ENCODE results near the gene KRT36. TPM values are rescaled to one million over a fixed set of nuclear protein-coding genes. Genes with fewer than 3 reads are reported as not detected.

The KRT36 gene
- total RNA-seq, 1 donor from 2014 or later = not detected

DNA sequence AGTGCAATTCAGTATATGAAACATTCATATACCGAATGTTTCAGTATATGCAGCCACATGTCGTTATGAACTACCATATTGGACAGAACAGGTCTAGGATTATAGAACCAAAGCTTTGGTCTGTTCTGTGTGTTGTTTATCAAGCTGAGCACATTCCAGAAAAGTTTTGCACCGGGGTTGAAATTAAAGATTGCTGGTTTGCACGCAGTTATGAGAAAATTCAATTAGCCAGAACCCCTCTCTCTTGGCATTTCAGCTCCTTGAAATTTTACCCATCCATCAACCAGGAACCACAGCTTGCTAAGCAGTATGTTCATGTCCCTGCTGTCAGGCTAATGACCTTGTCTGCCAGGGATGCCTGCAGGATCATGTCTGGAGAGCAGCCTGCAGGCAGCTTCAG, 32.0 kb downstream of the KRT36 start:
- Histone ChIP-seq H3K27me3 (no peaks in the 10 kb centered on the region), H3K4me1 (peaks cover 36% of the 10 kb centered on the region), H3K9me3 (no peaks in the 10 kb centered on the region), H3K4me3 (no peak overlapping the region), H3K27ac (no peak overlapping the region), H3K36me3 (no peaks in the 10 kb centered on the region)
- intact Hi-C loops (cut with DNase I) = no loop called here
- TF ChIP-seq, protein P1, sequence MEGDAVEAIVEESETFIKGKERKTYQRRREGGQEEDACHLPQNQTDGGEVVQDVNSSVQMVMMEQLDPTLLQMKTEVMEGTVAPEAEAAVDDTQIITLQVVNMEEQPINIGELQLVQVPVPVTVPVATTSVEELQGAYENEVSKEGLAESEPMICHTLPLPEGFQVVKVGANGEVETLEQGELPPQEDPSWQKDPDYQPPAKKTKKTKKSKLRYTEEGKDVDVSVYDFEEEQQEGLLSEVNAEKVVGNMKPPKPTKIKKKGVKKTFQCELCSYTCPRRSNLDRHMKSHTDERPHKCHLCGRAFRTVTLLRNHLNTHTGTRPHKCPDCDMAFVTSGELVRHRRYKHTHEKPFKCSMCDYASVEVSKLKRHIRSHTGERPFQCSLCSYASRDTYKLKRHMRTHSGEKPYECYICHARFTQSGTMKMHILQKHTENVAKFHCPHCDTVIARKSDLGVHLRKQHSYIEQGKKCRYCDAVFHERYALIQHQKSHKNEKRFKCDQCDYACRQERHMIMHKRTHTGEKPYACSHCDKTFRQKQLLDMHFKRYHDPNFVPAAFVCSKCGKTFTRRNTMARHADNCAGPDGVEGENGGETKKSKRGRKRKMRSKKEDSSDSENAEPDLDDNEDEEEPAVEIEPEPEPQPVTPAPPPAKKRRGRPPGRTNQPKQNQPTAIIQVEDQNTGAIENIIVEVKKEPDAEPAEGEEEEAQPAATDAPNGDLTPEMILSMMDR (IDR thresholded peaks at IDR 0.05) = no peak
- peak in 1 of 2 donors; percentile 41 for TF ChIP-seq POLR2AphosphoS5 (IDR thresholded peaks at IDR 0.05; ENCODE audit: insufficient read depth in 1 of 2, low read depth in 1 of 2)
- no peak for DNase-seq (ENCODE audit: extremely low spot score in 2 of 2)

DNA sequence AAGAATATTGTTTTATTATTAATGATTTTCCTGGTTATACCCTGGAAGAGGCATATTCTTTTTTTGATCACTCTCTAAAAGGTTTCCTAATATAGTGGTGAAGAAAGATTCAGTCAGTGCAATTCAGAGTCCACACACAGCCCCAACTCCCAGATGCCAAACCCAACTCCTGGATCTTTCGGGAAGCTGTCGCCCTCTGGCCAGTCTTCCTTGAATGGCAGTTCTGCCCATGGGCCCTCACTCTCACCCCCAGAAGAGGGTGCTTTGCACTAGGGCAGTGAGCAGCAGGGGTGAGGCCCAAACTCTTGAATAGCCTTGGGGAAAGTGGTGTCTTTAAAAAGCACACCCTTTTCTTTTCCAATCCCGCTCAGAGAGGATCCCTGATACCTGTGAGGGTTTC, 33.5 kb downstream of the KRT36 start:
- H3K36me3 ChIP-seq = no peaks in the 10 kb centered on the region
- DNase-seq (ENCODE audit: extremely low spot score in 2 of 2) = no peak
- no peak overlapping the region for H3K27ac ChIP-seq
- no peaks in the 10 kb centered on the region for H3K9me3 ChIP-seq
- no peaks in the 10 kb centered on the region for H3K27me3 ChIP-seq
- TF ChIP-seq POLR2A (IDR thresholded peaks at IDR 0.05) = no peak
- no peak for TF ChIP-seq POLR2AphosphoS5 (IDR thresholded peaks at IDR 0.05; ENCODE audit: insufficient read depth in 1 of 2, low read depth in 1 of 2)
- TF ChIP-seq, protein P1 (IDR thresholded peaks at IDR 0.05) = no peak
- H3K4me3 ChIP-seq = no peak overlapping the region
- peaks cover 36% of the 10 kb centered on the region for H3K4me1 ChIP-seq
- intact Hi-C loops (cut with DNase I) = no loop called here

DNA sequence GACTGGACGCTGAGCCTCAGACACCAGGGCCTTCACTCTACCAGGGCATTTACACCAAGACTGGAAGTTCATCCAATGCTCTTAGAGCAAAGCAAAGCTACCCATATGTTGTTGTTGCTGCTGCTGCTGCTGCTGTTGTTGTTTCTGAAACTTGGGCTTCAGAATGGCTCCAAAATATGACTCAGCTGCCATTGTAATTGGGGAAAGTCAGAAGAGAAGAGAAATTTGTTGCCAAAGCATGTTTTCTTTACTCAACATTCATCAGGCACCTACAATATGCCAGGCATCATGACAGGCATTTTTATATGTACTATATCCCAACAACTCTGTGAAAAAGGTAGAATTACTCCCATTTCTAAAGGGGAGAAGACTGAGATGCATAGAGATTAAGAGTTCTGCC, 34.5 kb downstream of the KRT36 start:
- TF ChIP-seq, protein P1 (IDR thresholded peaks at IDR 0.05) = no peak
- TF ChIP-seq POLR2A (IDR thresholded peaks at IDR 0.05) (no peak), POLR2AphosphoS5 (IDR thresholded peaks at IDR 0.05; ENCODE audit: insufficient read depth in 1 of 2, low read depth in 1 of 2) (no peak)
- Histone ChIP-seq H3K27me3 (no peaks in the 10 kb centered on the region), H3K9me3 (no peaks in the 10 kb centered on the region), H3K4me3 (no peak overlapping the region), H3K4me1 (peaks cover 36% of the 10 kb centered on the region), H3K36me3 (no peaks in the 10 kb centered on the region), H3K27ac (no peak overlapping the region)
- DNase-seq (ENCODE audit: extremely low spot score in 2 of 2) = no peak
- intact Hi-C loops (cut with DNase I) = no loop called here

DNA sequence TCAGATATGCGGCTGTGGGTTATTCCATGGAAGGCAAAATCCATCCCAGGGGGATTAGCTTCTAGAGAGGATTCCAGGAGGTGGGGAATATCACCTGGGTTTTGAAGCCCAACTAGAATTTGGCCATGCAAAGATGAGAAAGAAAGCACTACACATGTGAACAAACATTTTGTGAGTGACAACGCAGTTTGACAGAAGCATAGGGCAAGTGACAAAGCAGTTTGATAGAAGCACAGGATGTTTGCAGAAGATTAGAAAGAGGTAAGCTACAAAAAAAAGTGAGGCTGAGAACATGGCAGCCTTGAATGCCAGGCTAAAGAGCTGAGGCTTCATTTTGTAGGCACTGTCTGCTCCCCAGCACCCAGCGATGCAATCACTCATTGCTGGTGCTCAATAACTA, 36.6 kb downstream of the KRT36 start:
- no peak overlapping the region for H3K27ac ChIP-seq
- H3K36me3 ChIP-seq = no peaks in the 10 kb centered on the region
- H3K4me3 ChIP-seq = no peak overlapping the region
- peaks cover 43% of the 10 kb centered on the region for H3K4me1 ChIP-seq
- TF ChIP-seq POLR2A (IDR thresholded peaks at IDR 0.05) = no peak
- no peak for TF ChIP-seq POLR2AphosphoS5 (IDR thresholded peaks at IDR 0.05; ENCODE audit: insufficient read depth in 1 of 2, low read depth in 1 of 2)
- TF ChIP-seq, protein P1 (IDR thresholded peaks at IDR 0.05) = no peak
- intact Hi-C loops (cut with DNase I) = no loop called here
- no peak for DNase-seq (ENCODE audit: extremely low spot score in 2 of 2)
- no peaks in the 10 kb centered on the region for H3K9me3 ChIP-seq
- H3K27me3 ChIP-seq = no peaks in the 10 kb centered on the region

DNA sequence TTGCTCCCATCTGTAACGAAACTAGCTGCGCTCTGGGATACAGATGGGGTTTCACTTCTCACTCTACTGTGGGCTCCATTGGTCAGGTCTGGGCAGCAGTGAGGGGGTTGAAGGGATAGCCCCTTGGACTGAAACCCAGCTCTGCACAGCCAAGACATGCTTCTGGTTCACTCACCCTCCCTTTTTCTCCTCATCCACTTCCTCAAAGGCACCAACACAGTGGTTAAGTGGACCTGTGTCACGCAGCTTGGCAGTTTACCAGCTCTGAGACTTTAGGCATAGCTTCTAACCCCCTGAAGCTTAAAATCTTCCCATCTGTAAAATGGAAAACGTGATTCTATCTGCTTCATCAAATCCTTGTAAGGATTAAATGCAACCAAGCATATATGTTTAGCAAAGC, 37.4 kb downstream of the KRT36 start:
- TF ChIP-seq POLR2A (IDR thresholded peaks at IDR 0.05) (no peak), POLR2AphosphoS5 (IDR thresholded peaks at IDR 0.05; ENCODE audit: insufficient read depth in 1 of 2, low read depth in 1 of 2) (no peak)
- TF ChIP-seq, protein P1 (IDR thresholded peaks at IDR 0.05) = no peak
- intact Hi-C loops (cut with DNase I) = no loop called here

More for the DNA sequence above, 37.4 kb downstream of the KRT36 start:
- DNase-seq (ENCODE audit: extremely low spot score in 2 of 2) = peak in 1 of 2 donors; percentile 40
- Histone ChIP-seq H3K4me1 (peaks cover 36% of the 10 kb centered on the region), H3K27ac (no peak overlapping the region), H3K36me3 (no peaks in the 10 kb centered on the region), H3K27me3 (no peaks in the 10 kb centered on the region), H3K9me3 (no peaks in the 10 kb centered on the region), H3K4me3 (no peak overlapping the region)
